Gastrocnemius medialis (tissue), 4 donors: Measurements from ENCODE around the gene ARL4D.

Experiments used
- POLR2A ChIP-seq, 2 donors: fragments of 450-650 bp; IDR thresholded peaks; one replicate each; pipeline ENCODE4 v1.6.1; 2017; ENCODE audit warnings: antibody characterized with exemption in 2 of 2, mild to moderate bottlenecking in 2 of 2, moderate library complexity in 2 of 2
- TF ChIP-seq, protein P1 (sequence below), 5 experiments: fragments of 450-650 bp in 3 of 5; fragments of 200-600 bp in 2 of 5; sonication (generic) in 2 of 5; IDR thresholded peaks in 4 of 5; conservative IDR thresholded peaks in 1 of 5; 1 replicate in 4 of 5; 2 replicates in 1 of 5; pipeline ENCODE4 v1.5.1; 2016 to 2019; ENCODE audit warnings: antibody characterized with exemption in 5 of 5, mild to moderate bottlenecking in 3 of 5, moderate library complexity in 3 of 5

- TF ChIP-seq, protein P1, sequence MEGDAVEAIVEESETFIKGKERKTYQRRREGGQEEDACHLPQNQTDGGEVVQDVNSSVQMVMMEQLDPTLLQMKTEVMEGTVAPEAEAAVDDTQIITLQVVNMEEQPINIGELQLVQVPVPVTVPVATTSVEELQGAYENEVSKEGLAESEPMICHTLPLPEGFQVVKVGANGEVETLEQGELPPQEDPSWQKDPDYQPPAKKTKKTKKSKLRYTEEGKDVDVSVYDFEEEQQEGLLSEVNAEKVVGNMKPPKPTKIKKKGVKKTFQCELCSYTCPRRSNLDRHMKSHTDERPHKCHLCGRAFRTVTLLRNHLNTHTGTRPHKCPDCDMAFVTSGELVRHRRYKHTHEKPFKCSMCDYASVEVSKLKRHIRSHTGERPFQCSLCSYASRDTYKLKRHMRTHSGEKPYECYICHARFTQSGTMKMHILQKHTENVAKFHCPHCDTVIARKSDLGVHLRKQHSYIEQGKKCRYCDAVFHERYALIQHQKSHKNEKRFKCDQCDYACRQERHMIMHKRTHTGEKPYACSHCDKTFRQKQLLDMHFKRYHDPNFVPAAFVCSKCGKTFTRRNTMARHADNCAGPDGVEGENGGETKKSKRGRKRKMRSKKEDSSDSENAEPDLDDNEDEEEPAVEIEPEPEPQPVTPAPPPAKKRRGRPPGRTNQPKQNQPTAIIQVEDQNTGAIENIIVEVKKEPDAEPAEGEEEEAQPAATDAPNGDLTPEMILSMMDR (IDR thresholded peaks at IDR 0.05 in 4 of 5, conservative IDR thresholded peaks at IDR 0.05 in 1 of 5): no peak
- TF ChIP-seq POLR2A (IDR thresholded peaks at IDR 0.05): no peak
Measured at GRCh38 chr17:43445009-43445589, 46.3 kb downstream of the ARL4D start.
